H1 (cell line): ENCODE measurements around the gene NECAB3. TPM values are rescaled to one million over a fixed set of nuclear protein-coding genes. Genes with fewer than 3 reads are reported as not detected.

Experiments
- CTCF ChIA-PET: fragments of 300-600 bp; sonication (Branson Sonifier 250); formaldehyde crosslinking; loops from one replicate; lab custom pipeline; 2021; ENCODE audit not compliant: partially characterized antibody; lab: Charles Lee
- POLR2A ChIA-PET: fragments of 300-600 bp; sonication (Branson Sonifier 250); formaldehyde crosslinking; loops from one replicate; lab custom pipeline; 2021; ENCODE audit warnings: inconsistent platforms; ENCODE audit not compliant: partially characterized antibody; lab: Charles Lee
- DNase-seq, 2 experiments: peaks; one replicate each; pipeline versions ENCODE4 v3.0.0 to v3.0.0-alpha.2; 2010 to 2022; ENCODE audit warnings: low spot score in 2 of 2, low read depth in 1 of 2, mixed read lengths in 1 of 2
- FAIRE-seq: peaks from 2 replicates; lab custom pipeline; 2011; peaks lifted over from hg19 to GRCh38; lab: Jason Lieb, UNC
- H2AFZ ChIP-seq: 2 replicates; pipeline ENCODE4 v1.8.1; 2012; ENCODE audit warnings: low read length, inconsistent platforms
- H2AK5ac ChIP-seq: 2 replicates; pipeline ENCODE4 v1.6.1; 2013; ENCODE audit warnings: low read depth, low read length
- H2BK120ac ChIP-seq: replicated peaks from 2 replicates; pipeline ENCODE3; 2013; ENCODE audit warnings: low read depth, low read length, inconsistent platforms
- H2BK12ac ChIP-seq: 2 replicates; pipeline ENCODE4 v1.6.1; 2013; ENCODE audit warnings: low read depth, low read length
- H2BK15ac ChIP-seq: 2 replicates; pipeline ENCODE4 v1.6.1; 2013; ENCODE audit warnings: low read length
- H2BK20ac ChIP-seq: 2 replicates; pipeline ENCODE4 v1.6.1; 2013; ENCODE audit warnings: low read length
- H2BK5ac ChIP-seq: 2 replicates; pipeline ENCODE4 v1.6.1; 2013; ENCODE audit warnings: low read depth, low read length
- H3K14ac ChIP-seq: 2 replicates; pipeline ENCODE4 v1.6.1; 2013; ENCODE audit warnings: inconsistent platforms; ENCODE audit not compliant: insufficient read length
- H3K18ac ChIP-seq: 2 replicates; pipeline ENCODE4 v1.6.1; 2013; ENCODE audit warnings: low read length; ENCODE audit errors: extremely low read depth
- H3K23ac ChIP-seq: 2 replicates; pipeline ENCODE4 v1.6.1; 2013; ENCODE audit warnings: inconsistent platforms; ENCODE audit not compliant: insufficient read length
- H3K23me2 ChIP-seq: 2 replicates; pipeline ENCODE4 v1.6.1; 2013; ENCODE audit warnings: low read depth, low read length
- H3K27ac ChIP-seq: 2 replicates; pipeline ENCODE4 v1.6.1; 2011; ENCODE audit warnings: low read depth, low read length, inconsistent platforms
- H3K27me3 ChIP-seq, 4 experiments: replicated peaks in 1 of 4; 1 replicate in 1 of 4; 2 replicates in 3 of 4; pipeline versions ENCODE4 v1.6.1 to v1.8.1; 2011 to 2013; ENCODE audit warnings: low read length in 3 of 4, mild to moderate bottlenecking in 3 of 4, inconsistent platforms in 2 of 4, mixed read lengths in 2 of 4, moderate library complexity in 1 of 4; ENCODE audit not compliant: control insufficient read depth in 3 of 4, insufficient read depth in 3 of 4; ENCODE audit errors: extremely low read depth in 1 of 4
- H3K36me3 ChIP-seq, 4 experiments: 2 replicates each; pipeline versions ENCODE4 v1.6.1 to v1.8.1; 2011 to 2013; ENCODE audit warnings: mild to moderate bottlenecking in 4 of 4, low read length in 3 of 4, moderate library complexity in 2 of 4, control low read depth in 1 of 4, inconsistent platforms in 1 of 4; ENCODE audit not compliant: insufficient read depth in 4 of 4, control insufficient read depth in 2 of 4
- H3K4ac ChIP-seq: replicated peaks from 2 replicates; pipeline ENCODE3; 2013; ENCODE audit warnings: low read length, low read depth, mixed read lengths, inconsistent platforms; ENCODE audit not compliant: insufficient read length
- H3K4me1 ChIP-seq, 4 experiments: replicated peaks in 1 of 4; 1 replicate in 1 of 4; 2 replicates in 3 of 4; pipeline versions ENCODE4 v1.6.1 to v1.8.1; 2011 to 2013; ENCODE audit warnings: low read length in 3 of 4, inconsistent platforms in 2 of 4, mixed read lengths in 1 of 4; ENCODE audit not compliant: insufficient read depth in 4 of 4, control insufficient read depth in 3 of 4
- H3K4me2 ChIP-seq, 2 experiments: 2 replicates each; pipeline versions ENCODE4 v1.6.1 to v1.8.1; 2011 to 2013; ENCODE audit warnings: low read depth in 2 of 2, low read length in 2 of 2, control low read depth in 1 of 2, inconsistent platforms in 1 of 2, mild to moderate bottlenecking in 1 of 2; ENCODE audit not compliant: insufficient read depth in 1 of 2
- H3K4me3 ChIP-seq, 4 experiments: fragments of 200-600, 300-600 bp in 1 of 4; sonication (generic), shearing (Covaris generic), sonication (Bioruptor Twin) in 1 of 4; 2 replicates each; pipeline versions ENCODE4 v1.5.1 to v1.8.1; 2011 to 2016; ENCODE audit warnings: low read length in 4 of 4, low read depth in 3 of 4, control low read depth in 2 of 4, inconsistent platforms in 2 of 4, mild to moderate bottlenecking in 2 of 4, mixed read lengths in 1 of 4, moderate library complexity in 1 of 4; ENCODE audit not compliant: insufficient read depth in 2 of 4; ENCODE audit errors: extremely low read depth in 1 of 4
- H3K56ac ChIP-seq: replicated peaks from 2 replicates; pipeline ENCODE3; 2013; ENCODE audit warnings: low read depth, mild to moderate bottlenecking, mixed read lengths, low read length, inconsistent platforms; ENCODE audit not compliant: insufficient read length
- H3K79me1 ChIP-seq: 2 replicates; pipeline ENCODE4 v1.6.1; 2013; ENCODE audit warnings: low read depth, low read length, control low read depth
- H3K79me2 ChIP-seq, 2 experiments: 2 replicates each; pipeline versions ENCODE4 v1.6.1 to v1.8.1; 2012 to 2013; ENCODE audit warnings: low read length in 2 of 2, mild to moderate bottlenecking in 2 of 2, inconsistent platforms in 1 of 2; ENCODE audit not compliant: insufficient read depth in 2 of 2, control insufficient read depth in 1 of 2
- H3K9ac ChIP-seq, 4 experiments: replicated peaks in 1 of 4; 1 replicate in 1 of 4; 2 replicates in 3 of 4; pipeline versions ENCODE4 v1.6.1 to v1.8.1; 2011 to 2013; ENCODE audit warnings: low read depth in 3 of 4, low read length in 3 of 4, control low read depth in 2 of 4, mild to moderate bottlenecking in 2 of 4, moderate library complexity in 2 of 4, inconsistent platforms in 1 of 4; ENCODE audit errors: extremely low read depth in 1 of 4
- H3K9me3 ChIP-seq, 2 experiments: 2 replicates each; pipeline versions ENCODE4 v1.6.1 to v1.8.1; 2012 to 2013; ENCODE audit warnings: mild to moderate bottlenecking in 2 of 2, moderate library complexity in 2 of 2, control low read depth in 1 of 2, inconsistent platforms in 1 of 2, low read depth in 1 of 2, low read length in 1 of 2, mixed read lengths in 1 of 2; ENCODE audit not compliant: insufficient read depth in 2 of 2
- H4K20me1 ChIP-seq, 2 experiments: replicated peaks in 1 of 2; 2 replicates each; pipeline versions ENCODE3 to v1.8.1; 2011 to 2013; ENCODE audit warnings: inconsistent platforms in 2 of 2, low read length in 2 of 2, mild to moderate bottlenecking in 1 of 2; ENCODE audit not compliant: insufficient read depth in 2 of 2, control insufficient read depth in 1 of 2
- H4K5ac ChIP-seq: 2 replicates; pipeline ENCODE4 v1.6.1; 2013; ENCODE audit warnings: low read length, low read depth, mixed read lengths, inconsistent platforms; ENCODE audit not compliant: insufficient read length
- H4K8ac ChIP-seq: 2 replicates; pipeline ENCODE4 v1.8.0; 2013; ENCODE audit warnings: mild to moderate bottlenecking, moderate library complexity, low read length, inconsistent platforms; ENCODE audit not compliant: insufficient read depth; ENCODE audit errors: extremely low read depth
- H4K91ac ChIP-seq: replicated peaks from 2 replicates; pipeline ENCODE3; 2013; ENCODE audit warnings: low read length, mixed read lengths, inconsistent platforms; ENCODE audit not compliant: insufficient read length
- CTCF ChIP-seq, 3 experiments: IDR thresholded peaks; 1 replicate in 2 of 3; 2 replicates in 1 of 3; pipeline versions ENCODE4 v1.5.1 to v1.6.1; 2011; ENCODE audit warnings: low read length in 3 of 3, mild to moderate bottlenecking in 3 of 3, inconsistent platforms in 2 of 3, low read depth in 1 of 3, moderate library complexity in 1 of 3; ENCODE audit not compliant: insufficient read depth in 1 of 3; ENCODE audit errors: control extremely low read depth in 1 of 3
- PHF8 ChIP-seq: fragments of 200-600 bp; sonication (generic); conservative IDR thresholded peaks from 2 replicates; pipeline ENCODE4 v1.7.1; 2012; ENCODE audit warnings: low read depth, mild to moderate bottlenecking, inconsistent platforms, low read length, moderate library complexity
- TEAD4 ChIP-seq: IDR thresholded peaks from 2 replicates; pipeline ENCODE4 v1.6.1; 2012; ENCODE audit warnings: low read depth, low read length, inconsistent platforms, mixed read lengths
- WGBS, 2 experiments: shearing (Covaris generic) in 1 of 2; methylation state at CpG; one replicate each; pipeline versions ENCODE4 v1.1.6 to v1.1.7; 2013 to 2015; ENCODE audit warnings: low lambda C conversion rate in 2 of 2, mixed read lengths in 2 of 2, inconsistent platforms in 1 of 2, low coverage in 1 of 2, missing lambda C conversion rate in 1 of 2; ENCODE audit not compliant: insufficient replicate concordance in 2 of 2, insufficient coverage in 1 of 2, insufficient read length in 1 of 2; ENCODE audit errors: extremely low coverage in 1 of 2, missing lambda C conversion rate in 1 of 2; 5-methylcytosine and 5-hydroxymethylcytosine counted together
- polyA plus RNA-seq, 7 experiments: library from polyadenylated mRNA; depleted of rRNA in 3 of 7; stranded (reverse) in 5 of 7; unstranded in 2 of 7; fragments of >200 nt in 5 of 7; fragments of 200-250 nt in 2 of 7; gene quantifications; 1 replicate in 5 of 7; 2 replicates in 1 of 7; 4 replicates in 1 of 7; pipeline versions ENCODE4 v1.2.1 to v1.2.3, GENCODE V29; 2011 to 2013; ENCODE audit warnings: missing spikeins in 2 of 7, mixed read lengths in 2 of 7
- total RNA-seq: library from RNA; stranded (reverse); fragmentation: NEBNext Ultra II Directional; extraction: Animal tissue kit (Norgen Biotek cat#: 25700); gene quantifications from 2 replicates; pipeline ENCODE4 v1.2.1, GENCODE V29; 2021

Gene NECAB3
- total and polyA plus RNA-seq, 2 of the 8 experiments (the other 6 are each of a cell fraction or from before 2014, with no cell fraction given) = 20.5 to 46.2 TPM

- Histone ChIP-seq H3K27ac (no peak overlapping the region), H3K4me3 (no peak overlapping the region), H2AFZ (0 out of 2 replicates have a peak overlapping the region, but pooled peaks have one; percentile 95), H3K14ac (no peak overlapping the region), H3K9ac (no peak overlapping the region; a peak in 2 of 7 replicates), H3K23me2 (no peaks in the 10 kb centered on the region), H3K23ac (no peak overlapping the region), H2BK5ac (no peak overlapping the region; the same call in 1 of the 2 replicates), H2BK20ac (peak overlapping the region; percentile 97; the same call in 1 of the 2 replicates), H3K4me2 (no peak overlapping the region; a peak in 1 of 4 replicates), H4K5ac (no peak overlapping the region), H3K36me3 (no peaks in the 10 kb centered on the region), H2BK15ac (0 out of 2 replicates have a peak overlapping the region, but pooled peaks have one; percentile 97), H4K8ac (peak overlapping the region; percentile 87; the same call in 1 of the 2 replicates), H2BK12ac (peak overlapping the region; percentile 70; the same call in 1 of the 2 replicates), H4K20me1 (no peaks in the 10 kb centered on the region), H2AK5ac (peak overlapping the region; percentile 79; the same call in 1 of the 2 replicates), H3K9me3 (peaks cover 0 to 6% of the 10 kb centered on the region in 2 experiments; a peak in 1 of 4 replicates), H3K4me1 (peaks cover 0 to 16% (median 9%) of the 10 kb centered on the region in 4 experiments; a peak in 6 of 7 replicates), H4K91ac (no peak overlapping the region), H2BK120ac (no peak overlapping the region), H3K18ac (peak overlapping the region; percentile 38; the same call in 1 of the 2 replicates), H3K27me3 (peaks cover 0 to 6% (median 2%) of the 10 kb centered on the region in 4 experiments; a peak in 3 of 7 replicates), H3K79me1 (no peaks in the 10 kb centered on the region), H3K79me2 (no peaks in the 10 kb centered on the region), H3K56ac (no peak overlapping the region), H3K4ac (no peak overlapping the region)
- ChIA-PET CTCF (interaction anchor here (1.3 to 1.9 kb wide), 4 partner anchors 15 to 31 kb away, joined by 3 to 6 read pairs (median 5); no protein-coding TSS in a partner anchor), POLR2A (interaction anchor here (0.6 to 3.0 kb wide), 10 partner anchors 9 to 38 kb away, joined by 3 to 11 read pairs (median 4); partner anchors contain the start of genes PXMP4 and ZNF341)
- TF ChIP-seq TEAD4 (peak; percentile 36; the same call in 1 of the 2 replicates), PHF8 (no peak), CTCF (IDR thresholded peaks at IDR 0.05; ENCODE audit: control extremely low read depth in 1 of 3, insufficient read depth in 1 of 3, low read depth in 1 of 3, low read length in 3 of 3) (peak in 1 of 3 experiments; percentile 4; a peak in 1 of 4 replicates)
- WGBS, 2 experiments = 74% methylated on average over 16 of the region's 17 CpGs; no CpG with 5 or more reads in 1 of the 2 experiments
- DNase-seq (peak in 1 of 2 experiments; percentile 54), FAIRE-seq (no peak)
These were observed 19.8 kb upstream of the NECAB3 start for GRCh38 chr20:33693741-33694638.
